GM12872 (cell line): ENCODE data around the gene PAK2.

Experiments
- TF ChIP-seq, protein P1 (sequence below): IDR thresholded peaks from 3 replicates; pipeline ENCODE4 v1.5.1; 2011; ENCODE audit warnings: low read depth, mild to moderate bottlenecking, low read length, moderate library complexity; ENCODE audit not compliant: insufficient read depth

PAK2 gene

DNA sequence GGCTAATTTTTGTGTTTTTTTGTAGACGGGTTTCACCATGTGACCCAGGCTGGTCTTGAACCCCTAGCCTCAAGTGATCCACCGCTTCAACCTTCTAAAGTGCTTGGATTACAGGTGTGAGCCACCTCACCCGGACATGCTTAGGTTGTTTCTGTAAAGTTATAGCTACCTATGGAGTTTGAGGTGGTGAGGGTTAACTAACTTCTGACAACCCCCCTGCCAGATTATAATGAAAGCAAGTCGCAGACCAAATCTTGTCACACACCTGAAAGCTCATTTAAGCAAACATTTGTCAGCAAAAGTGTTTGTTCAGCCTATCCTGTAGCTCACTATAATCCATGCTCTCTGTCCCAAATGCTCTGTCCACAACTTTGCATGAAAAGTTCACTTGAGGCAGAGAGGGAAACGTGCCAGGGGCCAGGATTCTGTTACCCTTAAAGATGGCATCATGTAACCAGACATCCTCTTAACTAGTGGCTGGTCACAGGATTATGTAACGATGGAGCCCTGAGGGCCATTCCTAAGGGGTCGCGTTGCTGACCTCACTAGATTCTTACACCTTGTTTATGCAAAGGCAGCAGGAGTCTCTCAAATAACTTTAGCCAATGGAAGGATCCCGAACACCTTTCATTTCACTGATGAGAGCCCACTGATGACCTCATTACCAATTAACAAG lies 103.9 kb downstream of the PAK2 start:
- TF ChIP-seq, protein P1, sequence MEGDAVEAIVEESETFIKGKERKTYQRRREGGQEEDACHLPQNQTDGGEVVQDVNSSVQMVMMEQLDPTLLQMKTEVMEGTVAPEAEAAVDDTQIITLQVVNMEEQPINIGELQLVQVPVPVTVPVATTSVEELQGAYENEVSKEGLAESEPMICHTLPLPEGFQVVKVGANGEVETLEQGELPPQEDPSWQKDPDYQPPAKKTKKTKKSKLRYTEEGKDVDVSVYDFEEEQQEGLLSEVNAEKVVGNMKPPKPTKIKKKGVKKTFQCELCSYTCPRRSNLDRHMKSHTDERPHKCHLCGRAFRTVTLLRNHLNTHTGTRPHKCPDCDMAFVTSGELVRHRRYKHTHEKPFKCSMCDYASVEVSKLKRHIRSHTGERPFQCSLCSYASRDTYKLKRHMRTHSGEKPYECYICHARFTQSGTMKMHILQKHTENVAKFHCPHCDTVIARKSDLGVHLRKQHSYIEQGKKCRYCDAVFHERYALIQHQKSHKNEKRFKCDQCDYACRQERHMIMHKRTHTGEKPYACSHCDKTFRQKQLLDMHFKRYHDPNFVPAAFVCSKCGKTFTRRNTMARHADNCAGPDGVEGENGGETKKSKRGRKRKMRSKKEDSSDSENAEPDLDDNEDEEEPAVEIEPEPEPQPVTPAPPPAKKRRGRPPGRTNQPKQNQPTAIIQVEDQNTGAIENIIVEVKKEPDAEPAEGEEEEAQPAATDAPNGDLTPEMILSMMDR: no peak

DNA sequence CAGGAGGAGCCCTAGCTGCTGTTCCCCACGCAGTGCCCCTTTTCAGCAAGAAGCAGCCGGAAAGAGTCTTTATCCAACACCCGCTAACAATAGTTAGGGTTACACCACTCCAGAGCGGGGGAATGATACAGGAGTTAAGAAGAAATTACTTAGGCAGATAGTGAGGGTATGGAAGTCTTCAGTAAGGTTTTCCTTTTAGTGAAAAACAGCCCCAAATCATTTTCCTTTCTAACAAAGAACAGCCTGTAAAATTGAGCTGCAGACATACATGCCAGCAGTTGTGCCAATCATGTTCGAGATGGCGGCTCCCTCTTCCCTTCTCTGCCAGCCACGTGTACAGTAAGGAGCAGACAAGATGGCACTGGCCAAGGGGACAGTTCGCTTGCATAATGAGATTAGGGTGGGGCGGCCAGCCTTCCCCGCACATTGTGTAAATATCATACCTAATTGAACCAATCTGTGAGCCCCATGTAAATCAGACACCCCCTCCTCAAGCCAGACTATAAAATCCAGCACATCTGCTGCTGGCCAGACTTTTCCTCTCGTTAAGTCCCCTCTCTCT lies 109.6 kb downstream of the PAK2 start:
- TF ChIP-seq, protein P1: no peak

DNA sequence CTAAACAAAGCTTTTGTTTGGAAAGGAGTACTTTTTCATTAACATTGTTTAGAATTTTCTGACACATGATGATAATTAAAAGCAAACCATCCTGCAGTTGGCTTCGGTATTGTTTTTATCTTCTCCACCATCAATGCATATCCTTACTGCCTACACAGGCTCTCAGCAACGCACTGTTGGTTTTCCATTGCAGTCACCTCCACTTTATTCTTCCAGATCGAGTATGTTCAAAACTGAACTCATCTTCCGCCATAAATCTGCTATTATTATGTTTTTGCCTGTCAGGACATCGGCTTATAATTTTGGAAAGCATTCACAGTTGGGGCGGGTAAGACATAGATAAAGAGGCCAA lies 127.5 kb downstream of the PAK2 start:
- TF ChIP-seq, protein P1: no peak

DNA sequence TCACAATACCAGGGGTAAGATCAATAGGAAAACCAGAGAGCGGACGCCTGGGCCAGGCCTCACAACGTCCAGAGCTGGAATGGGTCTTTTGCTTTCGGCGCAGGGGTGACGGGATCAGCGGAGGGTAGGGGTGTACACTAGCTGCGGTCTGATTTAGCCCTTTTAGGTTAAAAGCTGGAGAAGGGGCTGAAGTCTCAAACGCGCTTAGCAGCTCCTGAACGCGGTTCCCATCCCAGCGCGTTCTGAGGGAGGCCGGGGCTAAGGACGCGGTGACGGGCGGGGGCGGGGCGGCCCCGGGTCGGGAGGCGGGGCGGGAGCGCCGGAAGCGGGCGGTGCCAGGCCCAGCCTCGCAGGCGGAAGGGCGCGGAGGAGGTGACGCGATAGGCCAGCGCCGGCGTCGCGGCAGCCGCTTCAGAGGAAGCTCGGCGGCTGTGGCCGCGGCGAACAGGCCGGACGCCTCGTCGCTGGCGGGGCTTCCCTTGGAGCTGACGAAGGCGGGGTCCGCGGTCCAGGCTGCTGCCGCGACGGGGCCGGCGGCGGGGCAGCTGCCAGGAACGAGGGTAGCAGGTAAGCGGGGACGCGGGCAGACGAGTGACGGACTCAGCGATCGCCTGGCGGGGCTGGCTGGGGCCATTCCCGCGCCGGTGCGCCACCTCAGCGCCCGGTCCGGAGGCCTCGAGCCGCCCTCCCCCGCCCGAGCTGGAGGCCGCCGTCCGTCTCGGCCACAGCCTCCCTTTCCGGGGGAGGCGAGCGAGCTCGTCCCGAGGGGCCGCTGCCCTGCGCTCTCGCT lies 128.0 kb downstream of the PAK2 start, which contains the start of gene SENP5:
TSS of gene SENP5 (plus strand) at position 414 of the 790 bp plus-strand sequence. CDS start 17,262 bp downstream, outside the sequence.
- TF ChIP-seq, protein P1: no peak

DNA sequence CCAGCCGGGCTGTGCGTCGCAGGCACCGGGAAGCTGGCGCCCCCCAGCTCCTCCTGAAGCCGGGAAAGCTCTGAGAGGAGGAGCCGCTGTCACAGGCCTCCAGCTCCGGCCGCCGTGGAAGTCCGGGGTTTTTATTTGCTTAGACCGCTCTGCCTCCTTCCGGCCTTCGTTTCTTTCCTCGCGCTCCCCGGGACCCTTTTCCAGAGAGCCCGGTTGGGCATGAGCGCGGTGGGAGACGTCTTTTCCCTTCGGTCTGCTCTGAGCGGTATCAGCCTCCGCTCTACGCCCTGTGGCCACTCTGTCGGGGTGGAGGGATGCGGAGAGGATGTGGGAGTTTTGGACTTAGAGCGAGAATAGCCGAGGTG lies 128.6 kb downstream of the PAK2 start:
- TF ChIP-seq, protein P1: no peak

DNA sequence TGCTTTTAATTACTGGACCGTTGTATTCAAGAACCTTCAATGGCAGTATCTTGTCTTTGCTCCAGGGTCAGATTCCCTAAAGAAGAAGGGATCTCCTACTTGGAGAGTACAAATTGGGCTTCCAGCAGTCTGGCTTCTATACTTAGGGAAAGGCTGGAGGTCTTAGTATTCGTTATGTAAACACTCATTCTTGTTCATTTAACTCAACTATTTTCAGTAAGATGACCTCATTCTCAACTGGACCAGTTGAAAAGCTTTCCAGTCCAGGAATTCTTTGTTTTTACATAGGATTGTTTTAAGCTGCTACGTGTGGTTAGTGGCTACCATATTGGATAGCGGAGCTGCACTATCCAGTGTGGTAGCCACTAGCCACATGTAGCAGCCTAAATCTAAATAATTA lies 132.7 kb downstream of the PAK2 start:
- TF ChIP-seq, protein P1: no peak

DNA sequence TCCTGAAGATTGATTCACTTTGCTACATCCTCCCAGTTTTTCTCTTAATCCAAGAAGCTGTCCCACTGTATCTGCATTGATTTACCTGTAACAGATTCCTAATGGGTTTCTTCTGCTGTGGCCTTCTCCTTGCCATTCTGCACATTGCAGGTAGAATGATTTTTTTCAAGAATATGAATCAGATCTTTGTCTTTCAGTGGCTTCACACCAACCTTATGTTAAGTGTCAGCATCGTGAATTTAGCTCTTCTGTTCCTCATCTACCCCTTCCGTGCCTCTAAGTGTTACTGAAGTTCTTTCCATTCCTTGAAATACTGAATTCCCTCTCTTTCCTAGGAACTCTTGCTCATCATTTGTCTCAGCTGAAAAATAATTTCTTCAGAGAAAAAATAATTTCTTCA lies 135.6 kb downstream of the PAK2 start:
- TF ChIP-seq, protein P1: no peak
